OCI-LY7 (cell line): Measurements from ENCODE around the gene TMIGD1. TPM values are rescaled to one million over a fixed set of nuclear protein-coding genes. Genes with fewer than 3 reads are reported as not detected.
"Not testable (repeated sequence)": the region's sequence is repeated elsewhere in the genome, so short reads cannot be mapped to it uniquely, and the experiment has no call there.

Experiments used
- BruUV-seq: library from RNA; stranded (reverse); fragments of 400-500 nt; replicated peaks from 2 replicates; lab custom pipeline; 2021; lab: Mats Ljungman, UMichigan
- CTCF ChIA-PET: fragments of 300-600 bp; sonication (Branson Sonifier 250); formaldehyde crosslinking; loops from one replicate; lab custom pipeline; 2022; ENCODE audit warnings: antibody characterized with exemption; ENCODE audit not compliant: unreplicated experiment; lab: Charles Lee
- POLR2A ChIA-PET: fragments of 300-600 bp; sonication (Branson Sonifier 250); formaldehyde crosslinking; loops from one replicate; lab custom pipeline; 2022; ENCODE audit warnings: antibody characterized with exemption; lab: Charles Lee
- DNase-seq: peaks from one replicate; pipeline ENCODE4 v3.0.0-alpha.2; 2015; ENCODE audit warnings: low spot score
- H2AFZ ChIP-seq: fragments of 200-600 bp; sonication (generic), shearing (Covaris generic); 2 replicates; pipeline ENCODE4 v1.6.1; 2014; ENCODE audit warnings: mild to moderate bottlenecking, antibody characterized with exemption, low read length, moderate library complexity
- H3K27ac ChIP-seq: fragments of 200-600 bp; sonication (generic); 2 replicates; pipeline ENCODE4 v1.5.1; 2014; ENCODE audit warnings: mixed run types, low read depth, mild to moderate bottlenecking, moderate library complexity, low read length, inconsistent platforms; ENCODE audit not compliant: poor library complexity, severe bottlenecking
- H3K36me3 ChIP-seq: fragments of 200-600 bp; sonication (generic); 2 replicates; pipeline ENCODE4 v1.6.1; 2014; ENCODE audit warnings: mild to moderate bottlenecking, antibody characterized with exemption, low read length, moderate library complexity, mixed read lengths; ENCODE audit not compliant: insufficient read depth
- H3K4me1 ChIP-seq: fragments of 200-600 bp; sonication (generic); 2 replicates; pipeline ENCODE4 v1.5.1; 2014; ENCODE audit warnings: mild to moderate bottlenecking, low read length; ENCODE audit not compliant: insufficient read depth, poor library complexity, severe bottlenecking
- H3K4me2 ChIP-seq: fragments of 200-600 bp; sonication (generic); 2 replicates; pipeline ENCODE4 v1.6.1; 2014; ENCODE audit warnings: mild to moderate bottlenecking, low read length
- H3K4me3 ChIP-seq: fragments of 200-600 bp; sonication (generic); 2 replicates; pipeline ENCODE4 v1.5.1; 2014; ENCODE audit warnings: mild to moderate bottlenecking, low read depth, low read length; ENCODE audit not compliant: poor library complexity, severe bottlenecking
- H3K79me2 ChIP-seq: fragments of 200-600 bp; sonication (generic); 2 replicates; pipeline ENCODE4 v1.6.1; 2016; ENCODE audit warnings: low read depth, mild to moderate bottlenecking, low read length, moderate library complexity, mixed read lengths; ENCODE audit not compliant: insufficient read depth
- H3K9me2 ChIP-seq: fragments of 200-600 bp; sonication (generic); 2 replicates; pipeline ENCODE4 v1.6.1; 2016; ENCODE audit warnings: mild to moderate bottlenecking, low read length, mixed read lengths; ENCODE audit not compliant: insufficient read depth
- H3K9me3 ChIP-seq: fragments of 200-600 bp; sonication (generic); 2 replicates; pipeline ENCODE4 v1.6.1; 2014; ENCODE audit warnings: mild to moderate bottlenecking, mixed run types, low read length, mixed read lengths
- H4K20me1 ChIP-seq: fragments of 200-600 bp; sonication (generic); 2 replicates; pipeline ENCODE4 v1.6.1; 2014; ENCODE audit warnings: mild to moderate bottlenecking, antibody characterized with exemption, low read length, moderate library complexity, mixed read lengths; ENCODE audit not compliant: insufficient read depth
- CTCF ChIP-seq: fragments of 200-600 bp; sonication (generic); conservative IDR thresholded peaks from 2 replicates; pipeline ENCODE4 v1.5.1; 2014; ENCODE audit warnings: mild to moderate bottlenecking, antibody characterized with exemption, low read length, moderate library complexity, mixed read lengths
- EZH2phosphoT487 ChIP-seq: fragments of 200-600 bp; sonication (generic); IDR thresholded peaks from 2 replicates; pipeline ENCODE4 v1.6.1; 2018; ENCODE audit warnings: low read depth, borderline replicate concordance, mild to moderate bottlenecking, mixed run types, antibody characterized with exemption, low read length, moderate library complexity, mixed read lengths
- intact Hi-C: fragments of 100-400 bp; cut with micrococcal nuclease; formaldehyde crosslinking; loops from one replicate; pipeline ENCODE4 v1.10.0; 2022; ENCODE audit not compliant: unreplicated experiment
- total RNA-seq, 2 experiments: library from RNA; depleted of rRNA in 1 of 2; stranded (reverse); fragments of >200 nt in 1 of 2; shearing (Covaris generic) in 1 of 2; gene quantifications; 2 replicates each; pipeline ENCODE4 v1.2.3, GENCODE V29; 2014 to 2022

TMIGD1 gene
- total RNA-seq, 2 experiments from 2014 or later = not detected

DNA sequence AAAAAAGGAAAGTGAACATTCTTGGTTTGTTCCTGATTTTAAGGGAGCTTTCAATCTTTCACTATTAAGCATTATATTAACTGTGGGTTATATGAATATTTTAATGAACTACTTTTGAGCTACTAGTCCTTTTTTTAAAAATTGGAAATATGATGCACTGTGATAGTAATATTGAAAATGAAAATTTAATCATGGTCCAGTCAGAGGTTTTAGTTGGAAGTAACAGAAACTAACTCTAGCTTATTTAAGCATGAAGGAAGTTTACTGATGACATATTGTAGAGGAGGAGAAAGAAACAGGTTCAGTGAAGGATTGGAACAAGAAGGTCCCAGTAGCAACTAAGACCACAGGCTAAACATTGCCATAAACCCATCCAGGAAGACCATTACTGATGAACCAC, 20.8 kb upstream of the TMIGD1 start:
- H4K20me1 ChIP-seq = no peaks in the 10 kb centered on the region
- H2AFZ ChIP-seq = no peak overlapping the region
- H3K4me3 ChIP-seq = no peak overlapping the region
- no peak for DNase-seq
- H3K79me2 ChIP-seq = no peaks in the 10 kb centered on the region
- H3K4me2 ChIP-seq = no peak overlapping the region
- peaks cover 3% of the 10 kb centered on the region; the same call in 1 of the 2 replicates for H3K9me3 ChIP-seq
- CTCF ChIA-PET = no interaction called here
- BruUV-seq = no TSS peak
- H3K4me1 ChIP-seq = no peaks in the 10 kb centered on the region
- H3K9me2 ChIP-seq = no peaks in the 10 kb centered on the region
- no peak overlapping the region for H3K27ac ChIP-seq
- no peak for TF ChIP-seq EZH2phosphoT487
- TF ChIP-seq CTCF = no peak
- H3K36me3 ChIP-seq = no peaks in the 10 kb centered on the region
- intact Hi-C loops = no loop called here
- POLR2A ChIA-PET = interaction anchor here (1.2 kb wide), 1 partner anchor 9 kb away, joined by 4 read pairs; no protein-coding TSS in a partner anchor

- no TSS peak for BruUV-seq
- Histone ChIP-seq H3K9me3 (peaks cover 3% of the 10 kb centered on the region; the same call in 1 of the 2 replicates), H4K20me1 (no peaks in the 10 kb centered on the region), H3K9me2 (no peaks in the 10 kb centered on the region), H3K27ac (no peak overlapping the region), H3K4me1 (no peaks in the 10 kb centered on the region), H2AFZ (no peak overlapping the region), H3K79me2 (no peaks in the 10 kb centered on the region), H3K36me3 (no peaks in the 10 kb centered on the region), H3K4me3 (no peak overlapping the region), H3K4me2 (no peak overlapping the region)
- intact Hi-C loops = no loop called here
- TF ChIP-seq EZH2phosphoT487 (no peak), CTCF (no peak)
- CTCF ChIA-PET = no interaction called here
- no peak for DNase-seq
- POLR2A ChIA-PET = no interaction called here
Measured at GRCh38 chr17:30352240-30352814, 18.5 kb upstream of the TMIGD1 start.

- H3K9me3 ChIP-seq = peaks cover 3% of the 10 kb centered on the region; the same call in 1 of the 2 replicates
- H2AFZ ChIP-seq = no peak overlapping the region
- no peak for DNase-seq
- H3K79me2 ChIP-seq = no peaks in the 10 kb centered on the region
- TF ChIP-seq CTCF (no peak), EZH2phosphoT487 (no peak)
- no peaks in the 10 kb centered on the region for H3K36me3 ChIP-seq
- no peak overlapping the region for H3K27ac ChIP-seq
- BruUV-seq = no TSS peak
- no peaks in the 10 kb centered on the region for H3K9me2 ChIP-seq
- H3K4me2 ChIP-seq = no peak overlapping the region
- no peaks in the 10 kb centered on the region for H3K4me1 ChIP-seq
- POLR2A ChIA-PET = interaction anchor here (0.7 kb wide), 1 partner anchor 458 kb away, joined by 3 read pairs; no protein-coding TSS in a partner anchor
- no peaks in the 10 kb centered on the region for H4K20me1 ChIP-seq
- intact Hi-C loops = no loop called here
- no peak overlapping the region for H3K4me3 ChIP-seq
- CTCF ChIA-PET = no interaction called here
Measured at GRCh38 chr17:30351735-30352134, 17.9 kb upstream of the TMIGD1 start.

- H3K27ac ChIP-seq, DNase-seq, H3K79me2 ChIP-seq, H4K20me1 ChIP-seq, H2AFZ ChIP-seq, H3K9me3 ChIP-seq, intact Hi-C loops, H3K9me2 ChIP-seq, BruUV-seq, H3K4me3 ChIP-seq, H3K36me3 ChIP-seq, CTCF ChIA-PET, H3K4me2 ChIP-seq, H3K4me1 ChIP-seq: not testable (repeated sequence)
- POLR2A ChIA-PET = interaction anchor here (0.7 kb wide), 1 partner anchor 459 kb away, joined by 3 read pairs; no protein-coding TSS in a partner anchor
Measured at GRCh38 chr17:30351263-30351662, 17.4 kb upstream of the TMIGD1 start.
